Brain microvascular endothelial cell (primary cell): Measurements from ENCODE around the gene COL6A2.
"Not testable (repeated sequence)": the region's sequence is repeated elsewhere in the genome, so short reads cannot be mapped to it uniquely, and the experiment has no call there.

Experiments
- DNase-seq: peaks from one replicate; pipeline ENCODE4 v3.0.0-alpha.2; 2020
- H3K27ac ChIP-seq: fragments of 250-450 bp; sonication (Bioruptor Pico); 2 replicates; pipeline ENCODE4 v1.5.1; 2020; ENCODE audit warnings: mild to moderate bottlenecking, moderate library complexity
- H3K27me3 ChIP-seq: fragments of 250-450 bp; sonication (Bioruptor Pico); replicated peaks from 2 replicates; pipeline ENCODE4 v1.5.1; 2020; ENCODE audit warnings: mild to moderate bottlenecking
- H3K36me3 ChIP-seq: fragments of 250-450 bp; sonication (Bioruptor Pico); replicated peaks from 2 replicates; pipeline ENCODE4 v1.5.1; 2020; ENCODE audit warnings: mild to moderate bottlenecking
- H3K4me3 ChIP-seq: 2 replicates; pipeline ENCODE4 v1.5.1; 2011; ENCODE audit warnings: low read depth, mild to moderate bottlenecking, control low read depth, low read length, moderate library complexity
- CTCF ChIP-seq: IDR thresholded peaks from 2 replicates; pipeline ENCODE4 v1.5.1; 2011; ENCODE audit warnings: low read depth, mild to moderate bottlenecking, moderate library complexity, low read length, control low read depth, inconsistent platforms; ENCODE audit errors: missing control alignments
- in situ Hi-C: cut with HindIII; loops from 2 replicates; pipeline ENCODE4 v1.10.0; 2017; ENCODE audit warnings: low sequenced_read_pairs, low pct_ligation_motif_present

Gene COL6A2

GRCh38 chr21:46163380-46163779 lies 65.5 kb downstream of the COL6A2 start:
- Histone ChIP-seq H3K4me3 (no peak overlapping the region), H3K36me3 (peaks cover 5% of the 10 kb centered on the region), H3K27me3 (no peaks in the 10 kb centered on the region), H3K27ac (no peak overlapping the region)
- DNase-seq, result no peak
- TF ChIP-seq CTCF, result no peak
- in situ Hi-C loops, result no loop called here

GRCh38 chr21:46165098-46165497 lies 67.2 kb downstream of the COL6A2 start:
- in situ Hi-C loops, result no loop called here
- Histone ChIP-seq H3K27me3 (no peaks in the 10 kb centered on the region), H3K4me3 (no peak overlapping the region), H3K27ac (no peak overlapping the region), H3K36me3 (peaks cover 5% of the 10 kb centered on the region)
- no peak for TF ChIP-seq CTCF
- no peak for DNase-seq

- H3K27ac ChIP-seq, result no peak overlapping the region
- DNase-seq, result no peak
- in situ Hi-C loops, result no loop called here
- no peak for TF ChIP-seq CTCF
- H3K4me3 ChIP-seq, result no peak overlapping the region
- no peaks in the 10 kb centered on the region for H3K36me3 ChIP-seq
- H3K27me3 ChIP-seq, result no peaks in the 10 kb centered on the region
Measured at GRCh38 chr21:46168238-46168637, 70.3 kb downstream of the COL6A2 start.

GRCh38 chr21:46168659-46169386 lies 70.9 kb downstream of the COL6A2 start:
- no peak for TF ChIP-seq CTCF
- in situ Hi-C loops, result no loop called here
- DNase-seq, result no peak
- Histone ChIP-seq H3K27me3 (no peaks in the 10 kb centered on the region), H3K36me3 (no peaks in the 10 kb centered on the region), H3K27ac (no peak overlapping the region), H3K4me3 (no peak overlapping the region)

- H3K4me3 ChIP-seq, in situ Hi-C loops, DNase-seq, H3K27me3 ChIP-seq, H3K36me3 ChIP-seq, H3K27ac ChIP-seq: not testable (repeated sequence)
Measured at GRCh38 chr21:46170436-46171193, 72.7 kb downstream of the COL6A2 start.

- H3K27ac ChIP-seq, result no peak overlapping the region
- no peaks in the 10 kb centered on the region for H3K27me3 ChIP-seq
- no peak for TF ChIP-seq CTCF
- H3K36me3 ChIP-seq, result no peaks in the 10 kb centered on the region
- DNase-seq, result no peak
- no peak overlapping the region for H3K4me3 ChIP-seq
- in situ Hi-C loops, result no loop called here
Measured at GRCh38 chr21:46171585-46171984, 73.7 kb downstream of the COL6A2 start.
